HG03025 (cell line): ENCODE measurements around the gene A2ML1.
"Not testable (repeated sequence)": the region's sequence is repeated elsewhere in the genome, so short reads cannot be mapped to it uniquely, and the experiment has no call there.

Experiments
- ATAC-seq: cut with Tn5 transposase; IDR thresholded peaks from one replicate; pipeline ENCODE4 v1.9.1; 2021; ENCODE audit warnings: mild to moderate bottlenecking, moderate library complexity; ENCODE audit not compliant: unreplicated experiment, low FRiP score

A2ML1 gene

DNA sequence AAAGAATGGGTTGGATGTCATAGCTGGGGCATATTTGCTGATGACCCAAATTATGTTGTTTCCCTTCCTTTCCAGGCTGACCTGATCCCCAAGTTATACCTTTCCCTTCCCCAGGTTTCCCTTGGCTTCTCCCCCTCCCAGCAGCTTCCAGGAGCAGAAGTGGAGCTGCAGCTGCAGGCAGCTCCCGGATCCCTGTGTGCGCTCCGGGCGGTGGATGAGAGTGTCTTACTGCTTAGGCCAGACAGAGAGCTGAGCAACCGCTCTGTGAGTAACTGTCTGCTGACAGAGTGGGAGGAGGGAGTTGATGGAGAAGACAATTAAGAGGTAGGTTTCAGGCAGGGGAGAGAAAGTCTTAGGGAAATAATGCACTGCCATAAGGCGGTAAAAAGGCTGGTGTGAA, 25.0 kb downstream of the A2ML1 start:
- ATAC-seq, result no peak

DNA sequence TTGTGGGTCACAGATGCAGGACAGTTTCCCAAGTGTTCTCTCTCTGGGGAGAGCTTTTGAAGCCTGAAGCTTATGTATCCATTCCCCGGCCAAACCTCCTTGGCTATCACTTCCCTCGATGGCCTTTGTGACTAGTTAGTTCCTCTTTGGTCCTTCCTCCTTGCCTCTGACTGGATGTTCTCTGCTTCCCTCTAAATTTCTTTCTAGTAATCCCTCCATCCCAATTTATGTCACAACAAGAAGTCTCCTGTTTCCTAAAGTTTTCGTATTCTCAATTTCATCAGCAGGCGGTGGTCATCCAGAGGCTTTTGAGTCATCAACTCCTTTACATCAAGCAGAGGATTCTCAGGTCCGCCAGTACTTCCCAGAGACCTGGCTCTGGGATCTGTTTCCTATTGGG, 27.5 kb downstream of the A2ML1 start:
- ATAC-seq, result no peak

DNA sequence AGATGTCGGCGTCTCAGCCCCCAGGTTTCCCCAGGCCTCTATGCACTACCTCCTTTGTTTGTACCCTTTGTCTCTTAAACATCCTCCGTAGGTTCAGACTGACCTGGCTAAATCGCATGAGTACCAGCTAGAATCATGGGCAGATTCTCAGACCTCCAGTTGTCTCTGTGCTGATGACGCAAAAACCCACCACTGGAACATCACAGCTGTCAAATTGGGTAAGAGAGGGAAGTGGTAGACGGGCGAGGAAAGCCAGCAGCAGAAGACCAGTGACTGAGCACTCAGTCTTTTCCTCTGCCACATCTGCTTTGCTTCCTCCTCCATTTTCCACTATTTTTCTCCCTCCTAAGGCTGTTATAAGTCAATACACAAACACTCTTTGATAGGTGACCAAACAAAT, 29.7 kb downstream of the A2ML1 start:
- no peak for ATAC-seq

DNA sequence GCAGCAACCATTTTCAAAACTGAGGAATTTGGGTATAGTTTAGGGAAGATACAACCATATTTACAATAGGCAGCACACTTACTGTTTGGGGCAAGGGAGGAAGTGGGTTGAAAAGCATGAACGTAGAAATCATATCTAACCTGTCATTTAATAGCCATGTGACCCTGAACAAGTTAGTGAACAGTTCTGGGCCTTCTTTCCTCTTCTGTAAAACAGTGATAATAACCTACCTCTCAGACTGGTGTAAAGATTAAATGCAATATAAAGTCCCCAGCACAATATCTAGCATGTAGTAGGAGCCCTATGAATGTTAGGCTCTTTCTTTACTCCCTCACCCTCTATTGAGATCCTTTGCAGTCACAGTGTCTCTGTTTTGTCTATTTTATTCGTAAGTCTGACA, 33.5 kb downstream of the A2ML1 start:
- no peak for ATAC-seq

DNA sequence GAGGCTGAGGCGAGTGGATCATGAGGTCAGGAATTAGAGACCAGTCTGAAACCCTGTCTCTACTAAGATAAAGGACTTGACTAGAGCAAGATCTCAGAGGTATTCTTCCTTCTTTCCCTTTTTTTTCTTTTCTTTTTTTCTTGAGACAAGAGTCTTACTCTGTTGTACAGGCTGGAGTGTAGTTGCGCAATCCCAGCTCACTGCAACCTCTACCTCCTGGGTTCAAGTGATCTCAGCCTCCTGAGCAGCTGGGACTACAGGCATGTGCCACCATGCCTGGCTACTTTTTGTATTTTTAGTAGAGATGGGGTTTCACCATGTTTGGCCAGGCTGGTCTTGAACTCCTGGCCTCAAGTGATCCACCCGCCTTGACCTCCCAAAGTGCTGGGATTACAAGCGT, 37.0 kb downstream of the A2ML1 start:
- ATAC-seq, result not testable (repeated sequence)

DNA sequence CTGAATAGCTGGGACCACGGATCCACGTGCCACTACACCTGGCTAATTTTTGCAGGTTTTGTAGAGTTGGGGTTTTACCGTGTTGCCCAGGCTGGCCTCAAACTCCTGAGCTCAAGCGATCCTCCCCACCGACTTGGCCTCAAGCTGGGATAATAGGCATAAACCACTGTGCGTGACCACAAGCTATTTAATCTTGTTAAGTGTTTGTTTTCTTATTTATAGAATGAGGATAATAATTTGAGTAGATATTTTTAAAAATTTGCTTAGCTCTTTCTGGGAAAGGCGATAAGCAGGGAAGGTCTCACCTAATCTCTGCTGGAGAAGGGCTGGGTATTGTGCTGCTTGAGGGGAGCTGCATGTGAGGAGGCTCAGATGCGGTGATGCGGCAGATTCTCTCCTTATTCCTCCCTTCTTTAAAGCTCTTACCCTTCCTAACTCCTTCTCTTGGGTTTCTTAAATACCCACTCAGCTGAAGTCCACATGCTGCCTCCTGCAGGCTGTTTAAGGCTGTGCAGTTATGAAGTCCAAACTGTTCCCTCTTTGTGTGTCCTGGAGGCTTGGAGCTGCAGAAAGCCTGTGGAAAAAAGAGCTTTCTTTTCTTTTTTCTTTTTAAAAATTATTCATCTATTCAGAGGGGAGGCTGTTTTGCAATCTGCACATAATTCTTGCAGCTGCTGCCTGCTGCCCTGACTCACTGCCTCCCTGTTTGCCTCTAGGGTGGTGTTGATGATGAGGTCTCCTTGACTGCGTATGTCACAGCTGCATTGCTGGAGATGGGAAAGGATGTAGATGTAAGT, 37.9 kb downstream of the A2ML1 start:
- no peak for ATAC-seq

DNA sequence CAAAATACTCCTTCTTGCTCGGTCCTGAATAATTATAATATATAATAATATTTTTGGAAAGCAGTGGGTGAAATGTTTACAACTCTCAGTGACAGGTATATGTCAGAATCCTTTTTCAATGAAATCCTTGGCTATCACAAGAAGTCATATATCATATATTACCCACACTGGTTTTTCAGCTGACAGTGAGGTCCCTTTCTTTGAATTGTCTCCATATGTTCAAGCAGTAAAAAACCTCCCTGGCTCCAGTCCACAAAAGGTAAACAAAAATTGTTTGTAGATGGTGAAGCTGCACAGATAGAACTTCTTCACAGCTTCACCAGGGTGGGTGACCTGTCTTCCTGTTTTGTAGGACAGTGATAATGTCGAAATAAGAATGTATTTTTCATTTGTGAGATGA, 44.0 kb downstream of the A2ML1 start:
- no peak for ATAC-seq

DNA sequence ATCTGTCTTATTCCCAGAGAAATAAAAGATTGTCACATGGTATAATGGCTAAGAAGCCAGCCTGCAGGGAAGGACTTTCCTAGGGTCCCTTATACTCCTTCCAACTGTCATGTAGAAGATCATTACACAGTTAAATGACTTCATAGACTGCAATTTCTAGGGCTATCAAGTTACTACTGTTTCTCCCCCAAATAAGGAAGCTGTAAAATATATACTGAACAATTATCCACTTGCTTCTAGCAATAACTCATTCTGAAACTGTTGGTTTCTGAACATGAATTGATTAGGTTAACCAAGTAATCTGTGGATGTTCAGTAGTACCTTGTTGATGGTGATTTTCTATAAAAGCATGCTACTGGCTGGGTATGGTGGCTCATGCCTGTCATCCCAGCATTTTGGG, 44.6 kb downstream of the A2ML1 start:
- no peak for ATAC-seq

DNA sequence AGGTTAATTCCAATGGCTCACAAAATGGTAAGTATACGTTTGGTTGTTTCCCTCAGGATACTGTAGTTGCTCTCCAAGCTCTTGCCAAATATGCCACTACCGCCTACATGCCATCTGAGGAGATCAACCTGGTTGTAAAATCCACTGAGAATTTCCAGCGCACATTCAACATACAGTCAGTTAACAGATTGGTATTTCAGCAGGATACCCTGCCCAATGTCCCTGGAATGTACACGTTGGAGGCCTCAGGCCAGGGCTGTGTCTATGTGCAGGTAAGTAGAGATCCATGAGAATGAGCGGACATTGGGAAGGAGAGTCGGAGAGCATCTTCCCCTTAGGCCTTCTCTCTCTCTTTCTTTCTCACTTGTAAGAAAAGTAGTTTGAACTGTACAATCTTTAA, 45.4 kb downstream of the A2ML1 start:
- no peak for ATAC-seq

DNA sequence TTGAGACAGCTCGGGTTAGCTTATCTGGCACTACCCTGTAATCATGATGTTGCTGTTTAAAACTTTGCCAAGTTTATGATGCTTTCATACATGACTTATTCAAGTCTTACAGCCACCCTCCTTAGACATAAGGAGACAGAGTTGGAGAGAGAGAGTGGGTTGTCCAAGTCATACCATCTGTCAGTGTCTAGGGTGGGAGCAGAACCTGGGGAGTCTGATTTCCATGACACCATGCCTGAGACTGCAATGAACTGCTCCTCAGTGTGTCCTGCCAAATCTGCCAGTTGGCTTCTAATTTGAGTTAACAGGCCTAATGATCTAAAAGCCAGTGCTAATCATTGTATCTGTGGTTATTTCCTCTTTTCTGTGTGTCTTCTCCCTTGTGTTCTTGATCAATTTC, 48.2 kb downstream of the A2ML1 start:
- no peak for ATAC-seq

DNA sequence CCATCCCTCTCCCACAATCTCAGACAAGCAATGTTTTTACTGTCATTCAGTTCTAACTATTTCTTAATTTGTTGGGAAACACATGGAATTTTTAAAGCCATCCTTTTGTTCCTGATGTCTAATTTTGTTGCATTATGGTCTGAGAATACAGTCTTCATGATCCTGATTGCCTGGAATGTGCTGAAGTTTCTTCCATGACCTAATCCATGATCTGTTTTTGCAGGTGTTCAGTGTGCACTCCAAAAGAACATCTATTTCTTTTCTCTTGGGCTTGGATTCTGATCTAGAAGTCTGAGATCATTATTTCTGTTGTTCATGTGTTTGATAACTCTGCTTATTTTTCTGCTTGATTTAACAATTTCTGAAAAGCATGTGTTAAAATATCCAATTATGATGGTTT, 48.6 kb downstream of the A2ML1 start:
- no peak for ATAC-seq

DNA sequence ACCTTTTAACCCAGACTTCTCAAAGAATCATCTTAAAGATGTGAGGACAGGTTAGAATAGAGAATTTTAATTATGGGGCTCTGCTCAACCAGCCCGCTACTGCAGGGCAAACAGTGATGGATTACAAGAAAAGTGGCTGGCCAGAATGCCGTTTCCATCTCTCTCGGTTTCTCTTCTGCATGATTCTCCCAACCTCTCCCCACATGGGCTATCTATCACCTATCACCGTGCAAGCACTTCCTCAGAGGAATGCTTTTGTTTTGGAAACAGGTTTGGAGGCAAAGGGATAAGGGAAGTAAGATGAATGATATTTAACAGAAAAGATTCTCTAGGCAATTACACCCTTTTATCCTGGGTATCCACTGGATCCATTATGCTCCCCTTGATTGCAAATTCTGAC, 54.5 kb downstream of the A2ML1 start:
- no peak for ATAC-seq

DNA sequence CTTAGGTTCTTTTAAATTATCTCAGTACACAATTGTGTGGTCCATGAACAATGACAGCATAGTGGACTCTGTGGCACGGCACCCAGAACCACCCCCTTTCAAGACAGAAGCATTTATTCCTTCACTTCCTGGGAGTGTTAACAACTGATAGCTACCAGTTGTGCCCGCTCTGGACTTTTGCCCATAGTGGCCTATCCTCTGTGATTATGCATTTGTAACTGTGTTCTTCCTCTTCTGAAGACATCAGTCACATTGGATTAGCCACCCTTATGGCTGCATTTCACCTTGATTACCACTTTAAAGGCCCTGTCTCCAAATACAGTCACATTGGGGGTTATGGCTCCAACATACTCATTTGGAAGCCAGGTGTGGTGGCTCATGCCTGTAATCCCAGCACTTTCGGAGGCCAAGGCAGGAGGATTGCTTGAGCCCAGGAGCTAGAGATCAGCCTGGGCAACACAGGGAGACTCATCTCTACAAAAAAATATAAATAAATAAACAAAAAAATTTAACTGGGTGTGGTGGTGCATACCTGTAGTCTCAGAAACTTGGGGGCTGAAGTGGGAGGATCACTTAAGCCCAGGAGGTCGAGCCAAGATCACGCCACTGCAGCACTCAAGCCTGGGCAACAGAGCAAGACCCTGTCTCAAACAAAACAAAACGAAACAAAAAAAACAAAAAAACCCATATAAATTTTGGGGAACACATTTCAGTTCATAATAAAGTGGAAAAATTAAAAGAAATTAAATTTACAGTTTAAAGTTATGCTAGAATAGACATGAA, 64.3 kb downstream of the A2ML1 start:
- ATAC-seq, result no peak

DNA sequence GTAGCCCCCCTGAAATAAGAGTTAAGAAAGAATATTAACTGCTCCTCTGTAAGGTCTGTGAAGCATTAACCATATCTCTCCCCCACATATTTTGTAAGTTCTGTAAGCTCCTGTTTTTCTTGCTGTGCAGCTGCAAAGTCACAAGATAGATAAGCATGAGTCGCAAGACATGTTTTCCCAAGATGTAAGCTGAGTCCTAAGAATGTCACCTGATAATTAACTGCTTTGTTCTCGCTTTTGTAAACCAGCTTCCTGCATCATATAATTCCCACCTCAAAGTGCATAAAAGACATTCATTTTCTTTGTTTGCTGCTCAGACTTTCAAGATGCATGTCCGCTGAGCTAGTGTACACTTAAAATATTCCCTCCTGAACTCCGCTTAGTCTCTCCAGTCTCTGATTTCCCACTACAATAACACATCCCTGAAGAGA, 64.9 kb downstream of the A2ML1 start:
- ATAC-seq, result no peak

DNA sequence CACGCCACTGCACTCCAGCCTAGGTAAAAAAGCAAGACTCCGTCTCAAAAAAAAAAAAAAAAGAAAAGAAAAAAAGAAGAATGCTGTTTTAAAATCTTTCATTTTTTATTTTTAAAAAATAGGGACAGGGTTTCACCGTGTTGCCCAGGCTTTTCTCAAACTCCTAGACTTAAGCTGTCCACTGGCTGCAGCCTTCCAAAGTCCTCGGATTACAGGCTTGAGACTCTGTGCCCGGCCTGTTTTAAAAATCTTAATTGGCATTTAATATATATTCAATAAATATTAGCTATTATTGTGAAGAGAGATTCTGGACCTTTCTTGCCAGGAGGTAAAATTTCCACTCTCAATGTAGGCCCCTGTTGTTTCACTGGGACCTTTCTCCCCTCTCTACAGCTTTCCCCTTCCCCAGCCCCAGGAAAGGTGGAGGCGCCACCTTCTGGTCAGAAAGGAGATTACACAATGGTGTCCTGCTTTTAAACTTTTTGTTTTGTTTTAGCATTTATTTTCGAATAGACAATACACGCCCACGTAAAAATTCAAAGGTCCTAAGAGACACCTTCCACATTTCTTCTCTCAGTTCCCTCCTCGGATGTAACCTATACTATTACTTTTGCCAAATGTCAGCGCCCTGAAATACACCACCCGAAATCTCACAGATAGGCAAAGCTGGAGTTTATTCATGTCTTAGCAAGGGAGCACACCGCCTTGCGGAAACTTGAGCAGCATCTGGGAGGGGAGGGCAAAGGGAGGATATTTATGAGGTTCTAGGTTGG, 68.1 kb downstream of the A2ML1 start:
- no peak for ATAC-seq

DNA sequence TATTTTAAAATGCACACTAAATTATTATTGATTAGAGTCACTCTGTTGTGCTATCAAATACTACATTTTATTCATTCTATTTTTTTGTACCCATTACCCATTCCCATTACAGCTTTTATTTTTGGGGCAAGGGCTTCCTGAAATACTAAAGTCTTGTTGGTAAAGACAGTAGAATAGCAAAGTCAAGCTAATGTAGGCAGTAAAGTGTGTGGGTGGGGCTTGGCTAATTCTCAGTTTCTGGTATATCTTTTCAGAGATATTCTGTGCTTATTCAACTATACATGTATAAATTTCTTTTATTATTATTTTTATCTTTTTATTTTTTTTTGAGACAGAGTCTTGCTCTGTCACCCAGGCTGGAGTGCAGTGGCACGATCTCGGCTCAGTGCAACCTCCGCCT, 69.6 kb downstream of the A2ML1 start:
- ATAC-seq, result no peak

DNA sequence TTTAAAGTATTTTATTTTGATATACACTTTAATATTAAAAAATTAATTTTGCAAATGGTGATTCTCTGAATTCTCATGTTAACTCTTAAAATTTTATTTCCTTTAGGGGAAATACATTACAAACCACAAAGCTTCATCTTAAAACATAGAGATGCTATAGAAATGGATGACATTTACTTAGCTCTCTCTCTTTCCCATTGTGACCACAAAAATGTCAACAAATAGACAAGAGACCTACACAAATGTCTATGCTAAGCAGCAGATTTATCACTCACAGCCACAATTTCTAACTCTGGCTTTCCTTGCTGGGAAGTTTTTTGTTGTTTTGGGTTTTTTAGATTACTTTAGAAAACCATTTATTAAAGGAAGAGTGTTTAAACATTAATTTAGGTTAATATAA, 72.0 kb downstream of the A2ML1 start:
- ATAC-seq, result no peak

DNA sequence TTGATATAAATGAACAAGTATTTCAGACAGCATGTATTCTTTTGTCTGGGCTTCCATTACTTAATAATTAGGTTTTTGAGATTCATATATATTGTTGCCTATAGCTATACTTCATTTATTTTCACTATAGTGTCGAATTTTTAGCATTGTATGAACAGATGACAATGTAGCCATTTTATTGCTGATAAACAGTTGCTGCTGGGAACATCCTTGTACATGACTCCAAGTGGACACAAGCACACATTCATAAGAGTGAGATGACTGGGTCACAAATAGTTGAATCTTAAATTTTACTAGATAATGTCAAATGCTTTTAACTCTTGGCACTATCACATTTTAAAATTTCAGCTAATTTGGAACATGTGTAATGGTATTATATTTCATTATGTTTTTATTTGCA, 72.6 kb downstream of the A2ML1 start:
- ATAC-seq, result no peak

DNA sequence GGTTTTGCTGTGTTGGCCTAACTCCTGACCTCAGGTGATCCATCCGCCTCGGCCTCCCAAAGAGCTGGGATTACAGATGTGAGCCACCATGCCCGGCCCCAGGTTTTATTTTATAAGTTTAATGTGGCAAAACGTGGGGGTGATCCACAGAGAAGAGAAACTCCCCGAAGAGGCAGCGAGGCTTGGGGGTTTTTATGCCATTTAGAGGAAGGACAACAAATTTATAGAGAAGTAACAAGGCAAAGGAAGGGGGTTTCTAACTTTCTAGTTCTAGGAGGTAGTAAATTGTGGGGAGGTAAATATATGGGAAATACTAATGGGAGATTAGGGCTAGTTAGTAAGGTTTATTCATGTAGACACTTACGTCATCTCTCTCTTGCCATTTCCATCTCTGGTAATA, 74.7 kb downstream of the A2ML1 start:
- ATAC-seq, result no peak

DNA sequence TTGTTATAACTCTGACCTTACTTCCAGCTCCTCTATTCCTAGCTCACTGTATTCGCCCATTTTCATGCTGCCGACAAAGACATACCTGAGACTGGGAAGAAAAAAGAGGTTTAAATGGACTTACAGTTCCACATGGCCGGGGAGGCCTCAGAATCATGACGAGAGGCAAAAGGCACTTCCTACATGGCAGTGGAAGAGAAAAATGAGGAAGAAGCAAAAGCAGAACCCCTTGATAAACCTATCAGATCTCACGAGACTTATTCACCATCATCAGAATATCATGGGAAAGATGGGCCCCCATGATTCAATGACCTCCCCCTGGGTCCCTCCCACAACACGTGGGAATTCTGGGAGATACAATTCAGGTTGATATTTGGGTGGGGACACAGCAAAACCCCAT, 77.4 kb downstream of the A2ML1 start:
- no peak for ATAC-seq

DNA sequence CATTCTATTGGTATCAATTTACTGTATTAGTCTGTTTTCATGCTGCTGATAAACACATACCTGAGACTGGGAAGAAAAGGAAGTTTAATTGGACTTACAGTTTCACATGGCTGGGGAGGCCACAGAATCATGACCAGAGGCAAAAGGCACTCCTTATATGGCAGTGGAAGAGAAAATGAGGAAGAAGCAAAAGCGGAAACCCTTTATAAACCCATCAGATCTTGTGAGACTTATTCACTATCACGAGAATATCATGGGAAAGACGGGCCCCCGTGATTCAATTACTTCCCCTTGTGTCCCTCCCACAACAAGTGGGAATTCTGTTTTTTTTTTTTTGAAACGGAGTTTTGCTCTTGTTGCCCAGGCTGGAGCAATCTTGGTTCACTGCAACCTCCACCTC, 80.3 kb downstream of the A2ML1 start:
- not testable (repeated sequence) for ATAC-seq
